ENCODE measurements around the gene HSD11B1.

DNA sequence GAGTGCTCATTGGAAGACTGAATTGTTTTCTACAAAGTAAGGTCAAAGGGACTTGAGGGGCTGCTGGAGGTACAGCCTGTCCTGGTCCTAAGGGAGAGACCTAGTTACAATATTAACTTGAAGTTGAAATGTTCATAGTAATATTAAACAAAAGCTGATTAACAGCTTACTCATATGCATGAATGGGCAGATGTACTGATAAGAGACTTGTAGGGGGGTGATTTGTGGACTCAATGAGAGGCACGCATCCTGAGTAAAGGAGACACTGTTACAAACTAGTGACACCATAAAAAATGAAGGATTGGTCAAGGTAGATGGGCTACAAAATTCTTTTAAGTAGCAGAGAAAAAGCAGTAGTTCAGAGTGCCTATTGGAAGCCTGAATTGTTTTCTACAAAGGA is 2.7 kb downstream of the HSD11B1 start:
- TF ChIP-seq, protein P1, sequence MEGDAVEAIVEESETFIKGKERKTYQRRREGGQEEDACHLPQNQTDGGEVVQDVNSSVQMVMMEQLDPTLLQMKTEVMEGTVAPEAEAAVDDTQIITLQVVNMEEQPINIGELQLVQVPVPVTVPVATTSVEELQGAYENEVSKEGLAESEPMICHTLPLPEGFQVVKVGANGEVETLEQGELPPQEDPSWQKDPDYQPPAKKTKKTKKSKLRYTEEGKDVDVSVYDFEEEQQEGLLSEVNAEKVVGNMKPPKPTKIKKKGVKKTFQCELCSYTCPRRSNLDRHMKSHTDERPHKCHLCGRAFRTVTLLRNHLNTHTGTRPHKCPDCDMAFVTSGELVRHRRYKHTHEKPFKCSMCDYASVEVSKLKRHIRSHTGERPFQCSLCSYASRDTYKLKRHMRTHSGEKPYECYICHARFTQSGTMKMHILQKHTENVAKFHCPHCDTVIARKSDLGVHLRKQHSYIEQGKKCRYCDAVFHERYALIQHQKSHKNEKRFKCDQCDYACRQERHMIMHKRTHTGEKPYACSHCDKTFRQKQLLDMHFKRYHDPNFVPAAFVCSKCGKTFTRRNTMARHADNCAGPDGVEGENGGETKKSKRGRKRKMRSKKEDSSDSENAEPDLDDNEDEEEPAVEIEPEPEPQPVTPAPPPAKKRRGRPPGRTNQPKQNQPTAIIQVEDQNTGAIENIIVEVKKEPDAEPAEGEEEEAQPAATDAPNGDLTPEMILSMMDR (IDR thresholded peaks at IDR 0.05), result no peak
- TF ChIP-seq POLR2A (IDR thresholded peaks at IDR 0.05), result no peak

All from lower leg skin (tissue), 3 donors.